GM12878 (cell line): ENCODE data around the gene RGS6. TPM values are rescaled to one million over a fixed set of nuclear protein-coding genes. Genes with fewer than 3 reads are reported as not detected.
A peak's percentile ranks its signal among the peaks of the same experiment; 100 is the strongest.

Source experiments
- ATAC-seq: fragments of 200-7000 bp; cut with Tn5 transposase; 3 replicates; pipeline ENCODE4 v1.9.1; 2020; ENCODE audit warnings: mild to moderate bottlenecking, moderate library complexity
- BruUV-seq: library from RNA; stranded (reverse); fragments of 400-500 nt; replicated peaks from 2 replicates; lab custom pipeline; 2021; lab: Mats Ljungman, UMichigan
- CTCF ChIA-PET: fragments of 300-600 bp; sonication (Branson Sonifier 250); formaldehyde crosslinking; extraction: SDS; loops from one replicate; lab custom pipeline; 2021; ENCODE audit warnings: inconsistent platforms; lab: Yijun Ruan, JAX
- POLR2A ChIA-PET: fragments of 350-600 bp; formaldehyde crosslinking; extraction: SDS; loops from one replicate; lab custom pipeline; 2021; ENCODE audit warnings: inconsistent platforms; lab: Charles Lee
- RAD21 ChIA-PET: fragments of 300-600 bp; sonication (Branson Sonifier 250); formaldehyde crosslinking; loops from one replicate; lab custom pipeline; 2023; ENCODE audit warnings: antibody characterized with exemption; ENCODE audit not compliant: unreplicated experiment; lab: Charles Lee
- SMC1A ChIA-PET: fragments of 300-600 bp; sonication (Branson Sonifier 250); formaldehyde crosslinking; loops from one replicate; lab custom pipeline; 2023; ENCODE audit not compliant: unreplicated experiment, uncharacterized antibody; lab: Charles Lee
- DNase-seq: peaks from one replicate; pipeline ENCODE4 v3.0.0-alpha.2; 2011; ENCODE audit warnings: low read depth, low spot score
- FAIRE-seq: peaks from 3 replicates; lab custom pipeline; 2011; peaks lifted over from hg19 to GRCh38; lab: Jason Lieb, UNC
- H2AFZ ChIP-seq: 2 replicates; pipeline ENCODE4 v1.6.0; 2011; ENCODE audit warnings: low read depth, low read length, control low read depth; ENCODE audit not compliant: control insufficient read depth
- H3K27ac ChIP-seq: 2 replicates; pipeline ENCODE4 v1.5.1; 2011; ENCODE audit warnings: control low read depth; ENCODE audit not compliant: control insufficient read depth, insufficient read depth
- H3K27me3 ChIP-seq, 2 experiments: replicated peaks in 1 of 2; 2 replicates each; pipeline versions ENCODE4 v1.6.0 to v1.6.1; 2011; ENCODE audit warnings: low read length in 1 of 2; ENCODE audit not compliant: control insufficient read depth in 2 of 2, insufficient read depth in 2 of 2
- H3K36me3 ChIP-seq, 2 experiments: 2 replicates each; pipeline ENCODE4 v1.5.1; 2011; ENCODE audit warnings: low read length in 1 of 2; ENCODE audit not compliant: control insufficient read depth in 2 of 2, insufficient read depth in 2 of 2
- H3K4me1 ChIP-seq: 2 replicates; pipeline ENCODE4 v1.6.1; 2011; ENCODE audit warnings: mild to moderate bottlenecking, low read length, moderate library complexity, mixed read lengths; ENCODE audit not compliant: control insufficient read depth, insufficient read depth
- H3K4me2 ChIP-seq: 2 replicates; pipeline ENCODE4 v1.6.0; 2011; ENCODE audit warnings: control low read depth; ENCODE audit not compliant: control insufficient read depth, insufficient read depth
- H3K4me3 ChIP-seq: fragments of 200-600 bp; sonication (generic); 2 replicates; pipeline ENCODE4 v1.5.1; 2016
- H3K79me2 ChIP-seq: 2 replicates; pipeline ENCODE4 v1.6.0; 2011; ENCODE audit warnings: low read length; ENCODE audit not compliant: control insufficient read depth, insufficient read depth
- H3K9ac ChIP-seq: 2 replicates; pipeline ENCODE4 v1.8.0; 2011; ENCODE audit warnings: low read length, control low read depth, mixed read lengths; ENCODE audit not compliant: control insufficient read depth, insufficient read depth
- H3K9me3 ChIP-seq: replicated peaks from 3 replicates; pipeline ENCODE4 v1.5.1; 2011; ENCODE audit warnings: mild to moderate bottlenecking, low read length; ENCODE audit not compliant: control insufficient read depth, insufficient read depth
- H4K20me1 ChIP-seq: 2 replicates; pipeline ENCODE4 v1.6.0; 2011; ENCODE audit not compliant: control insufficient read depth, insufficient read depth
- ATF7 ChIP-seq: fragments of 450-650 bp; IDR thresholded peaks from 2 replicates; pipeline ENCODE4 v1.6.1; 2016; ENCODE audit warnings: low read depth, mild to moderate bottlenecking
- BCL11A ChIP-seq: IDR thresholded peaks from 2 replicates; pipeline ENCODE4 v1.6.1; 2011; ENCODE audit warnings: low read depth, low read length
- EGR1 ChIP-seq, 2 experiments: IDR thresholded peaks; 1 replicate in 1 of 2; 2 replicates in 1 of 2; pipeline ENCODE4 v1.6.1; 2011 to 2012; ENCODE audit warnings: low read depth in 2 of 2, low read length in 2 of 2, borderline replicate concordance in 1 of 2, mild to moderate bottlenecking in 1 of 2, moderate library complexity in 1 of 2
- IKZF2 ChIP-seq, 2 experiments: fragments of 450-650 bp; IDR thresholded peaks; 2 replicates each; pipeline ENCODE4 v1.6.1; 2017; ENCODE audit warnings: mild to moderate bottlenecking in 2 of 2, moderate library complexity in 2 of 2
- NBN ChIP-seq: fragments of 450-650 bp; IDR thresholded peaks from 2 replicates; pipeline ENCODE4 v1.6.1; 2016
- NFIC ChIP-seq: IDR thresholded peaks from 2 replicates; pipeline ENCODE4 v1.6.1; 2012; ENCODE audit warnings: low read depth, mild to moderate bottlenecking, inconsistent platforms, low read length, moderate library complexity
- PAX5 ChIP-seq: IDR thresholded peaks from 2 replicates; pipeline ENCODE4 v1.6.1; 2011; ENCODE audit warnings: low read depth, low read length, borderline replicate concordance
- PML ChIP-seq: IDR thresholded peaks from 2 replicates; pipeline ENCODE4 v1.6.1; 2012; ENCODE audit warnings: low read length, inconsistent platforms
- RB1 ChIP-seq: fragments of 450-650 bp; formaldehyde crosslinking; IDR thresholded peaks from 2 replicates; pipeline ENCODE4 v1.6.1; 2017; ENCODE audit warnings: mild to moderate bottlenecking, borderline replicate concordance
- TCF3 ChIP-seq: IDR thresholded peaks from 2 replicates; pipeline ENCODE4 v1.6.1; 2012; ENCODE audit warnings: low read depth, mild to moderate bottlenecking, low read length, borderline replicate concordance; ENCODE audit not compliant: insufficient read depth
- ZZZ3 ChIP-seq: IDR thresholded peaks from 2 replicates; pipeline ENCODE4 v1.6.1; 2011; ENCODE audit warnings: low read depth; ENCODE audit not compliant: control insufficient read depth, insufficient read length
- WGBS: methylation state at CpG from one replicate; pipeline ENCODE4 v1.1.6; 2016; ENCODE audit warnings: low lambda C conversion rate; ENCODE audit not compliant: insufficient replicate concordance, insufficient coverage; ENCODE audit errors: missing lambda C conversion rate; 5-methylcytosine and 5-hydroxymethylcytosine counted together
- in situ Hi-C: fragments of 300-500 bp; cut with MboI; formaldehyde crosslinking; loops from 9 replicates; pipeline ENCODE4 v1.14.3; 2018; ENCODE audit warnings: mixed read lengths
- intact Hi-C: fragments of 100-400 bp; cut with micrococcal nuclease; formaldehyde crosslinking; loops from one replicate; pipeline ENCODE4 v1.14.2; 2022; ENCODE audit not compliant: unreplicated experiment
- polyA plus RNA-seq, 11 experiments: library from polyadenylated mRNA; depleted of rRNA in 4 of 11; unstranded in 6 of 11; stranded (reverse) in 5 of 11; fragments of >200 nt; fragmentation: Nextera tagmentation in 4 of 11; fragmentation: Illumina TruSeq in 1 of 11; extraction: Ambion mirVana in 4 of 11; extraction: Trizol in 1 of 11; gene quantifications; 1 replicate in 1 of 11; 2 replicates in 10 of 11; pipeline versions ENCODE4 v1.2.1 to v1.2.3, GENCODE V29; 2011 to 2016; ENCODE audit warnings: inconsistent platforms in 2 of 11, missing spikeins in 2 of 11, low read depth in 1 of 11
- total RNA-seq, 4 experiments: library from RNA; depleted of rRNA in 3 of 4; stranded (reverse); fragments of >200 nt in 3 of 4; fragmentation: Illumina TruSeq in 1 of 4; extraction: Trizol in 1 of 4; gene quantifications; 2 replicates each; pipeline versions ENCODE4 v1.2.1 to v1.2.3, GENCODE V29; 2013 to 2021
- TF ChIP-seq, protein P1 (sequence below): IDR thresholded peaks from 2 replicates; pipeline ENCODE4 v1.6.1; 2012; ENCODE audit warnings: improper control_type of control experiment, low read depth, low read length; ENCODE audit not compliant: insufficient replicate concordance
- TF ChIP-seq, protein P2 (sequence below): IDR thresholded peaks from 2 replicates; pipeline ENCODE4 v1.6.1; 2012; ENCODE audit warnings: low read length, inconsistent platforms

The RGS6 gene
- total and polyA plus RNA-seq, 10 of the 15 experiments (the other 5 are each of a cell fraction or from before 2014, with no cell fraction given), result 3.9 to 18.1 (median 12.4) TPM

DNA sequence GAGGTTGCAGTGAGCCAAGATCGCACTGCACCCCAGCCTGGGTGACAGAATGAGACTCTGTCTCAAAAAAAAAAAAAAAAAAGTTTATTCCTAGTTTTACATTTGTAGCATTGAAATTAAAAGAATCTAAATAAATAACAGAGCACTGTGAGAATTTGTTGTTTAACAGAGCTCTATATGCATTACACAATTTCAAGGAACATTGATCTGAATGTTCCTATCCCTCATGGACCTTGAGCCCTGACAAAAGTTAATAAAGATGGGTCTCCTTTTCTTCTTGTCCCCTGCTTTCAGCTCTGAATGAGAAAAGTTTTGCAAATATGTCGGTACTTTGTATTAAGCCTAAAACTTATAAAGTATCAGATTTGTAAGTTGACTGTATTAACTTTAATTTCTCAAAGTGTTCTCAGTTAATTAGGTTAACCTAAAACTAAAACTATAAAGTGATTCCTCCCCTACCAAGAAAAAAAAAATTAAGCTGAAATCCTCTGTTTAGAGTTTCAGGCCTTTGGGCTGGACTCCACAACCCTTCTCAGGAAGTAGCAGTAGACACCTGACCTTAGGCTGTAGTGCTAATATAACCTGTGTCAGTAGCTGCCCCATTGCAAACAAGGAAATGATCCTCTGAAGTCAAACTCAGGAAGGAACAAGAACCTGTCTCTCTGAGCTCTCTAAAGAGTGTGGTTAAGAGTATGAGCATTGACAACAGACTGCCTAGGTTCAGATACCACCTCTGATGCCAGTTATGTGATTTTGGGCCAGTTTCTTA lies 484.0 kb downstream of the RGS6 start:
- SMC1A ChIA-PET, result interaction anchor here (0.7 to 2.7 kb wide), 10 partner anchors 10 to 632 kb away, joined by 3 to 8 read pairs (median 4); partner anchors contain the start of gene RGS6
- Histone ChIP-seq H3K4me1 (no peaks in the 10 kb centered on the region), H3K79me2 (no peaks in the 10 kb centered on the region), H3K36me3 (no peaks in the 10 kb centered on the region), H3K4me2 (no peak overlapping the region), H3K4me3 (no peak overlapping the region), H3K9me3 (no peaks in the 10 kb centered on the region; the same call in 2 of the 3 replicates), H4K20me1 (no peaks in the 10 kb centered on the region), H3K27ac (no peak overlapping the region), H2AFZ (no peak overlapping the region), H3K27me3 (no peaks in the 10 kb centered on the region), H3K9ac (no peak overlapping the region)
- TF ChIP-seq NFIC (no peak), TCF3 (no peak), PAX5 (no peak), BCL11A (no peak), ATF7 (no peak), PML (no peak), EGR1 (IDR thresholded peaks at IDR 0.05; ENCODE audit: borderline replicate concordance in 1 of 2, low read depth in 2 of 2, low read length in 2 of 2) (no peak), IKZF2 (IDR thresholded peaks at IDR 0.05) (no peak), RB1 (no peak), NBN (no peak), ZZZ3 (no peak)
- TF ChIP-seq, protein P1, sequence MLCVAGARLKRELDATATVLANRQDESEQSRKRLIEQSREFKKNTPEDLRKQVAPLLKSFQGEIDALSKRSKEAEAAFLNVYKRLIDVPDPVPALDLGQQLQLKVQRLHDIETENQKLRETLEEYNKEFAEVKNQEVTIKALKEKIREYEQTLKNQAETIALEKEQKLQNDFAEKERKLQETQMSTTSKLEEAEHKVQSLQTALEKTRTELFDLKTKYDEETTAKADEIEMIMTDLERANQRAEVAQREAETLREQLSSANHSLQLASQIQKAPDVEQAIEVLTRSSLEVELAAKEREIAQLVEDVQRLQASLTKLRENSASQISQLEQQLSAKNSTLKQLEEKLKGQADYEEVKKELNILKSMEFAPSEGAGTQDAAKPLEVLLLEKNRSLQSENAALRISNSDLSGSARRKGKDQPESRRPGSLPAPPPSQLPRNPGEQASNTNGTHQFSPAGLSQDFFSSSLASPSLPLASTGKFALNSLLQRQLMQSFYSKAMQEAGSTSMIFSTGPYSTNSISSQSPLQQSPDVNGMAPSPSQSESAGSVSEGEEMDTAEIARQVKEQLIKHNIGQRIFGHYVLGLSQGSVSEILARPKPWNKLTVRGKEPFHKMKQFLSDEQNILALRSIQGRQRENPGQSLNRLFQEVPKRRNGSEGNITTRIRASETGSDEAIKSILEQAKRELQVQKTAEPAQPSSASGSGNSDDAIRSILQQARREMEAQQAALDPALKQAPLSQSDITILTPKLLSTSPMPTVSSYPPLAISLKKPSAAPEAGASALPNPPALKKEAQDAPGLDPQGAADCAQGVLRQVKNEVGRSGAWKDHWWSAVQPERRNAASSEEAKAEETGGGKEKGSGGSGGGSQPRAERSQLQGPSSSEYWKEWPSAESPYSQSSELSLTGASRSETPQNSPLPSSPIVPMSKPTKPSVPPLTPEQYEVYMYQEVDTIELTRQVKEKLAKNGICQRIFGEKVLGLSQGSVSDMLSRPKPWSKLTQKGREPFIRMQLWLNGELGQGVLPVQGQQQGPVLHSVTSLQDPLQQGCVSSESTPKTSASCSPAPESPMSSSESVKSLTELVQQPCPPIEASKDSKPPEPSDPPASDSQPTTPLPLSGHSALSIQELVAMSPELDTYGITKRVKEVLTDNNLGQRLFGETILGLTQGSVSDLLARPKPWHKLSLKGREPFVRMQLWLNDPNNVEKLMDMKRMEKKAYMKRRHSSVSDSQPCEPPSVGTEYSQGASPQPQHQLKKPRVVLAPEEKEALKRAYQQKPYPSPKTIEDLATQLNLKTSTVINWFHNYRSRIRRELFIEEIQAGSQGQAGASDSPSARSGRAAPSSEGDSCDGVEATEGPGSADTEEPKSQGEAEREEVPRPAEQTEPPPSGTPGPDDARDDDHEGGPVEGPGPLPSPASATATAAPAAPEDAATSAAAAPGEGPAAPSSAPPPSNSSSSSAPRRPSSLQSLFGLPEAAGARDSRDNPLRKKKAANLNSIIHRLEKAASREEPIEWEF, result no peak
- TF ChIP-seq, protein P2, sequence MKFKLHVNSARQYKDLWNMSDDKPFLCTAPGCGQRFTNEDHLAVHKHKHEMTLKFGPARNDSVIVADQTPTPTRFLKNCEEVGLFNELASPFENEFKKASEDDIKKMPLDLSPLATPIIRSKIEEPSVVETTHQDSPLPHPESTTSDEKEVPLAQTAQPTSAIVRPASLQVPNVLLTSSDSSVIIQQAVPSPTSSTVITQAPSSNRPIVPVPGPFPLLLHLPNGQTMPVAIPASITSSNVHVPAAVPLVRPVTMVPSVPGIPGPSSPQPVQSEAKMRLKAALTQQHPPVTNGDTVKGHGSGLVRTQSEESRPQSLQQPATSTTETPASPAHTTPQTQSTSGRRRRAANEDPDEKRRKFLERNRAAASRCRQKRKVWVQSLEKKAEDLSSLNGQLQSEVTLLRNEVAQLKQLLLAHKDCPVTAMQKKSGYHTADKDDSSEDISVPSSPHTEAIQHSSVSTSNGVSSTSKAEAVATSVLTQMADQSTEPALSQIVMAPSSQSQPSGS, result no peak
- no peak for DNase-seq
- no peak for FAIRE-seq
- 92% methylated on average over 2 of the region's 2 CpGs for WGBS
- peak; percentile 31 for ATAC-seq
- POLR2A ChIA-PET, result interaction anchor here (0.7 kb wide), 1 partner anchor 1179 kb away, joined by 3 read pairs; no protein-coding TSS in a partner anchor
- in situ Hi-C loops, result no loop called here
- RAD21 ChIA-PET, result interaction anchor here (1.0 kb wide), 1 partner anchor 392 kb away, joined by 3 read pairs; no protein-coding TSS in a partner anchor
- BruUV-seq, result no TSS peak
- CTCF ChIA-PET, result interaction anchor here (0.6 to 2.1 kb wide), 10 partner anchors 10 to 1274 kb away, joined by 3 to 7 read pairs (median 4); no protein-coding TSS in a partner anchor
- intact Hi-C loops, result no loop called here
